ENCODE results near the gene TK2. TPM values are rescaled to one million over a fixed set of nuclear protein-coding genes. Genes with fewer than 3 reads are reported as not detected.

Gene TK2
- total and polyA plus RNA-seq, 2 donors from 2014 or later: 31.0 to 44.2 TPM

DNA sequence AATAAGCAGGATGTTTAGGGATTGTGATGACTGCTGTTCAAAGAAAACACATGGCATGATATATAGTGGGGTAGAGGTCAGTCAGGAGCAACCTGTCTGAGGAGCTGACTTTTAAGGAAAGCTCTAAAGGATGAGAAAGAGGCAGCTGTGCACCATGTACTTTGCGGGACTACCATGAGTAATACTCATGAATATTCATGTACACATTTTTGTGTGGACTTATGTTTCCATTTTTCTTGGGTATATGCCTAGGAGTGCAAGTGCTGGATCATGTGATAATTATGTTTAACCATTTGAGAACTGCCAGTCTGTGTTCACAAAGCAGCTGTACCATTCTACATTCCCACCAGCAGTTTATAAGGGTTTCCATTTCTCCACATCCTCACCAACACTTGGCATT is 87.0 kb downstream of the TK2 start:
- Histone ChIP-seq H3K9ac (ENCODE audit: low read length in 3 of 3) (no peak overlapping the region), H3K36me3 (ENCODE audit: control insufficient read depth in 2 of 3, insufficient read depth in 3 of 3, low read length in 3 of 3) (no peaks in the 10 kb centered on the region), H3K4me3 (ENCODE audit: low read length in 3 of 3) (no peak overlapping the region), H3K9me3 (ENCODE audit: control insufficient read depth in 2 of 3, insufficient read depth in 1 of 3, low read length in 3 of 3) (no peaks in the 10 kb centered on the region), H3K4me1 (ENCODE audit: control insufficient read depth in 2 of 3, insufficient read depth in 2 of 3, low read depth in 1 of 3, low read length in 3 of 3) (no peaks in the 10 kb centered on the region), H3K27me3 (ENCODE audit: control insufficient read depth, insufficient read depth, low read length) (no peaks in the 10 kb centered on the region), H3K27ac (ENCODE audit: low read depth in 2 of 2, low read length in 2 of 2) (no peak overlapping the region)
- DNase-seq (no peak), FAIRE-seq (no peak)
- TF ChIP-seq, protein P1, sequence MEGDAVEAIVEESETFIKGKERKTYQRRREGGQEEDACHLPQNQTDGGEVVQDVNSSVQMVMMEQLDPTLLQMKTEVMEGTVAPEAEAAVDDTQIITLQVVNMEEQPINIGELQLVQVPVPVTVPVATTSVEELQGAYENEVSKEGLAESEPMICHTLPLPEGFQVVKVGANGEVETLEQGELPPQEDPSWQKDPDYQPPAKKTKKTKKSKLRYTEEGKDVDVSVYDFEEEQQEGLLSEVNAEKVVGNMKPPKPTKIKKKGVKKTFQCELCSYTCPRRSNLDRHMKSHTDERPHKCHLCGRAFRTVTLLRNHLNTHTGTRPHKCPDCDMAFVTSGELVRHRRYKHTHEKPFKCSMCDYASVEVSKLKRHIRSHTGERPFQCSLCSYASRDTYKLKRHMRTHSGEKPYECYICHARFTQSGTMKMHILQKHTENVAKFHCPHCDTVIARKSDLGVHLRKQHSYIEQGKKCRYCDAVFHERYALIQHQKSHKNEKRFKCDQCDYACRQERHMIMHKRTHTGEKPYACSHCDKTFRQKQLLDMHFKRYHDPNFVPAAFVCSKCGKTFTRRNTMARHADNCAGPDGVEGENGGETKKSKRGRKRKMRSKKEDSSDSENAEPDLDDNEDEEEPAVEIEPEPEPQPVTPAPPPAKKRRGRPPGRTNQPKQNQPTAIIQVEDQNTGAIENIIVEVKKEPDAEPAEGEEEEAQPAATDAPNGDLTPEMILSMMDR (IDR thresholded peaks at IDR 0.05; ENCODE audit: borderline replicate concordance, extremely low read depth, insufficient read depth): no peak
- intact Hi-C loops (cut with DNase I): no loop called here

- Histone ChIP-seq H3K27ac (ENCODE audit: low read depth in 2 of 2, low read length in 2 of 2) (no peak overlapping the region), H3K36me3 (ENCODE audit: control insufficient read depth in 2 of 3, insufficient read depth in 3 of 3, low read length in 3 of 3) (no peaks in the 10 kb centered on the region), H3K9ac (ENCODE audit: low read length in 3 of 3) (no peak overlapping the region), H3K9me3 (ENCODE audit: control insufficient read depth in 2 of 3, insufficient read depth in 1 of 3, low read length in 3 of 3) (no peaks in the 10 kb centered on the region), H3K4me3 (ENCODE audit: low read length in 3 of 3) (no peak overlapping the region), H3K4me1 (ENCODE audit: control insufficient read depth in 2 of 3, insufficient read depth in 2 of 3, low read depth in 1 of 3, low read length in 3 of 3) (no peaks in the 10 kb centered on the region), H3K27me3 (ENCODE audit: control insufficient read depth, insufficient read depth, low read length) (no peaks in the 10 kb centered on the region)
- intact Hi-C loops (cut with DNase I): no loop called here
- FAIRE-seq: no peak
- no peak for DNase-seq
- TF ChIP-seq, protein P1 (IDR thresholded peaks at IDR 0.05; ENCODE audit: borderline replicate concordance, extremely low read depth, insufficient read depth): no peak
Observed at GRCh38 chr16:66460703-66461102, 89.2 kb downstream of the TK2 start.

GRCh38 chr16:66459878-66460277 is 90.0 kb downstream of the TK2 start:
- TF ChIP-seq, protein P1 (IDR thresholded peaks at IDR 0.05; ENCODE audit: borderline replicate concordance, extremely low read depth, insufficient read depth): no peak

GRCh38 chr16:66458853-66459252 is 91.1 kb downstream of the TK2 start:
- DNase-seq (no peak), FAIRE-seq (no peak)
- no peak overlapping the region for H3K27ac ChIP-seq (ENCODE audit: low read depth in 2 of 2, low read length in 2 of 2)
- intact Hi-C loops (cut with DNase I): no loop called here
- TF ChIP-seq, protein P1 (IDR thresholded peaks at IDR 0.05; ENCODE audit: borderline replicate concordance, extremely low read depth, insufficient read depth): no peak
- no peak overlapping the region for H3K4me3 ChIP-seq (ENCODE audit: low read length in 3 of 3)
- no peaks in the 10 kb centered on the region for H3K36me3 ChIP-seq (ENCODE audit: control insufficient read depth in 2 of 3, insufficient read depth in 3 of 3, low read length in 3 of 3)
- H3K9me3 ChIP-seq (ENCODE audit: control insufficient read depth in 2 of 3, insufficient read depth in 1 of 3, low read length in 3 of 3): no peaks in the 10 kb centered on the region
- no peaks in the 10 kb centered on the region for H3K27me3 ChIP-seq (ENCODE audit: control insufficient read depth, insufficient read depth, low read length)
- no peaks in the 10 kb centered on the region for H3K4me1 ChIP-seq (ENCODE audit: control insufficient read depth in 2 of 3, insufficient read depth in 2 of 3, low read depth in 1 of 3, low read length in 3 of 3)
- no peak overlapping the region for H3K9ac ChIP-seq (ENCODE audit: low read length in 3 of 3)

More at GRCh38 chr16:66459878-66460277, 90.0 kb downstream of the TK2 start:
- no peak for DNase-seq
- Histone ChIP-seq H3K9me3 (ENCODE audit: control insufficient read depth in 2 of 3, insufficient read depth in 1 of 3, low read length in 3 of 3) (no peaks in the 10 kb centered on the region), H3K27me3 (ENCODE audit: control insufficient read depth, insufficient read depth, low read length) (no peaks in the 10 kb centered on the region), H3K36me3 (ENCODE audit: control insufficient read depth in 2 of 3, insufficient read depth in 3 of 3, low read length in 3 of 3) (no peaks in the 10 kb centered on the region), H3K4me1 (ENCODE audit: control insufficient read depth in 2 of 3, insufficient read depth in 2 of 3, low read depth in 1 of 3, low read length in 3 of 3) (no peaks in the 10 kb centered on the region), H3K4me3 (ENCODE audit: low read length in 3 of 3) (no peak overlapping the region), H3K27ac (ENCODE audit: low read depth in 2 of 2, low read length in 2 of 2) (no peak overlapping the region), H3K9ac (ENCODE audit: low read length in 3 of 3) (no peak overlapping the region)
- intact Hi-C loops (cut with DNase I): no loop called here
- FAIRE-seq: no peak

All from kidney (tissue), 14 donors.